Caco-2 (cell line): ENCODE measurements around the gene WDPCP. TPM values are rescaled to one million over a fixed set of nuclear protein-coding genes. Genes with fewer than 3 reads are reported as not detected.

Source experiments
- BruUV-seq: library from RNA; stranded (reverse); fragments of 400-500 nt; replicated peaks from 2 replicates; lab custom pipeline; 2021; lab: Mats Ljungman, UMichigan
- CTCF ChIA-PET: fragments of 300-600 bp; sonication (Branson Sonifier 250); formaldehyde crosslinking; loops from one replicate; lab custom pipeline; 2022; ENCODE audit warnings: antibody characterized with exemption; lab: Charles Lee
- POLR2A ChIA-PET: fragments of 300-600 bp; sonication (Branson Sonifier 250); formaldehyde crosslinking; loops from one replicate; lab custom pipeline; 2022; ENCODE audit warnings: antibody characterized with exemption; lab: Charles Lee
- DNase-seq, 2 experiments: peaks; one replicate each; pipeline versions ENCODE4 v3.0.0 to v3.0.0-alpha.2; 2020 to 2022
- H3K27me3 ChIP-seq: replicated peaks from 2 replicates; pipeline ENCODE4 v1.6.0; 2011; ENCODE audit warnings: low read length; ENCODE audit not compliant: control insufficient read depth, insufficient read depth
- H3K36me3 ChIP-seq: 2 replicates; pipeline ENCODE4 v1.5.1; 2011; ENCODE audit warnings: low read length; ENCODE audit not compliant: control insufficient read depth, insufficient read depth
- H3K4me1 ChIP-seq: fragments of 250-450 bp; sonication (Bioruptor Pico); 2 replicates; pipeline ENCODE4 v1.5.1; 2020; ENCODE audit warnings: mild to moderate bottlenecking
- H3K4me3 ChIP-seq: 2 replicates; pipeline ENCODE4 v1.5.1; 2011; ENCODE audit warnings: low read depth, mild to moderate bottlenecking, control low read depth, low read length
- H3K9me3 ChIP-seq: fragments of 250-450 bp; sonication (Bioruptor Pico); 2 replicates; pipeline ENCODE4 v1.5.1; 2020; ENCODE audit warnings: mild to moderate bottlenecking, moderate library complexity
- H3K27ac Mint-ChIP-seq: one replicate; pipeline ENCODE4 v1.8.0; 2022; ENCODE audit warnings: mixed read lengths; ENCODE audit not compliant: unreplicated experiment
- H3K27me3 Mint-ChIP-seq: one replicate; pipeline ENCODE4 v1.8.0; 2022; ENCODE audit warnings: mixed read lengths; ENCODE audit not compliant: insufficient read depth, unreplicated experiment
- H3K36me3 Mint-ChIP-seq: one replicate; pipeline ENCODE4 v1.8.0; 2022; ENCODE audit warnings: mild to moderate bottlenecking, mixed read lengths; ENCODE audit not compliant: insufficient read depth, unreplicated experiment
- H3K4me1 Mint-ChIP-seq: one replicate; pipeline ENCODE4 v1.8.0; 2022; ENCODE audit warnings: low read depth, mixed read lengths; ENCODE audit not compliant: unreplicated experiment
- H3K4me3 Mint-ChIP-seq: one replicate; pipeline ENCODE4 v1.8.0; 2022; ENCODE audit warnings: mild to moderate bottlenecking, moderate library complexity, mixed read lengths; ENCODE audit not compliant: unreplicated experiment
- H3K9me3 Mint-ChIP-seq: one replicate; pipeline ENCODE4 v1.8.0; 2022; ENCODE audit warnings: mixed read lengths; ENCODE audit not compliant: unreplicated experiment
- CTCF ChIP-seq, 2 experiments: fragments of 200-600 bp in 1 of 2; IDR thresholded peaks; 1 replicate in 1 of 2; 2 replicates in 1 of 2; pipeline versions ENCODE4 v1.5.1 to v1.8.0; 2011 to 2022; ENCODE audit warnings: antibody characterized with exemption in 1 of 2, control low read depth in 1 of 2, inconsistent platforms in 1 of 2, low read depth in 1 of 2, low read length in 1 of 2, mild to moderate bottlenecking in 1 of 2, moderate library complexity in 1 of 2; ENCODE audit not compliant: insufficient read depth in 1 of 2, severe bottlenecking in 1 of 2, unreplicated experiment in 1 of 2
- intact Hi-C: fragments of 100-400 bp; cut with micrococcal nuclease; formaldehyde crosslinking; loops from one replicate; pipeline ENCODE4 v1.10.0; 2022; ENCODE audit not compliant: unreplicated experiment
- total RNA-seq: library from RNA; stranded (reverse); gene quantifications from 2 replicates; pipeline ENCODE4 v1.2.3, GENCODE V29; 2022

Gene WDPCP
- total RNA-seq, 1 experiment from 2014 or later = 16.2 TPM

- H3K9me3 Mint-ChIP-seq = peaks cover 39% of the 10 kb centered on the region
- no peak for TF ChIP-seq CTCF (IDR thresholded peaks at IDR 0.05; ENCODE audit: insufficient read depth in 1 of 2, low read depth in 1 of 2, low read length in 1 of 2, severe bottlenecking in 1 of 2, unreplicated experiment in 1 of 2)
- intact Hi-C loops = no loop called here
- POLR2A ChIA-PET = no interaction called here
- H3K27ac Mint-ChIP-seq = no peak overlapping the region
- Histone ChIP-seq H3K4me1 (no peaks in the 10 kb centered on the region), H3K9me3 (peaks cover 11% of the 10 kb centered on the region; the same call in 1 of the 2 replicates), H3K36me3 (no peaks in the 10 kb centered on the region), H3K27me3 (no peaks in the 10 kb centered on the region), H3K4me3 (no peak overlapping the region)
- no peak overlapping the region for H3K4me3 Mint-ChIP-seq
- no peak for DNase-seq
- H3K4me1 Mint-ChIP-seq = peaks cover 15% of the 10 kb centered on the region
- H3K36me3 Mint-ChIP-seq = no peaks in the 10 kb centered on the region
- no TSS peak for BruUV-seq
- no peaks in the 10 kb centered on the region for H3K27me3 Mint-ChIP-seq
- CTCF ChIA-PET = no interaction called here
These were observed 486.3 kb downstream of the WDPCP start for GRCh38 chr2:63101954-63102353.

GRCh38 chr2:63099032-63099431, 489.2 kb downstream of the WDPCP start:
- no peaks in the 10 kb centered on the region for H3K27me3 Mint-ChIP-seq
- H3K4me3 Mint-ChIP-seq = no peak overlapping the region
- Histone ChIP-seq H3K4me1 (no peaks in the 10 kb centered on the region), H3K9me3 (0 out of 2 replicates have a peak, but pooled peaks cover 8% of the 10 kb centered on the region), H3K4me3 (no peak overlapping the region), H3K36me3 (no peaks in the 10 kb centered on the region), H3K27me3 (no peaks in the 10 kb centered on the region)
- POLR2A ChIA-PET = no interaction called here
- peaks cover 9% of the 10 kb centered on the region for H3K4me1 Mint-ChIP-seq
- peaks cover 21% of the 10 kb centered on the region for H3K9me3 Mint-ChIP-seq
- intact Hi-C loops = no loop called here
- CTCF ChIA-PET = no interaction called here
- BruUV-seq = no TSS peak
- no peaks in the 10 kb centered on the region for H3K36me3 Mint-ChIP-seq
- DNase-seq = no peak
- TF ChIP-seq CTCF (IDR thresholded peaks at IDR 0.05; ENCODE audit: insufficient read depth in 1 of 2, low read depth in 1 of 2, low read length in 1 of 2, severe bottlenecking in 1 of 2, unreplicated experiment in 1 of 2) = no peak
- H3K27ac Mint-ChIP-seq = no peak overlapping the region

- H3K27ac Mint-ChIP-seq = no peak overlapping the region
- no peaks in the 10 kb centered on the region for H3K27me3 Mint-ChIP-seq
- no peaks in the 10 kb centered on the region for H3K4me1 ChIP-seq
- CTCF ChIA-PET = no interaction called here
- no peaks in the 10 kb centered on the region for H3K36me3 Mint-ChIP-seq
- H3K4me1 Mint-ChIP-seq = no peaks in the 10 kb centered on the region
- no peak overlapping the region for H3K4me3 ChIP-seq
- H3K4me3 Mint-ChIP-seq = no peak overlapping the region
- no peaks in the 10 kb centered on the region for H3K36me3 ChIP-seq
- intact Hi-C loops = no loop called here
- no peak for TF ChIP-seq CTCF (IDR thresholded peaks at IDR 0.05; ENCODE audit: insufficient read depth in 1 of 2, low read depth in 1 of 2, low read length in 1 of 2, severe bottlenecking in 1 of 2, unreplicated experiment in 1 of 2)
- H3K9me3 ChIP-seq = 0 out of 2 replicates have a peak, but pooled peaks cover under 1% of the 10 kb centered on the region
- BruUV-seq = no TSS peak
- POLR2A ChIA-PET = no interaction called here
- H3K9me3 Mint-ChIP-seq = no peaks in the 10 kb centered on the region
- DNase-seq = no peak
- H3K27me3 ChIP-seq = no peaks in the 10 kb centered on the region
These were observed 491.8 kb downstream of the WDPCP start for GRCh38 chr2:63096491-63096890.
